ENCODE results near the gene NUP62CL.

DNA sequence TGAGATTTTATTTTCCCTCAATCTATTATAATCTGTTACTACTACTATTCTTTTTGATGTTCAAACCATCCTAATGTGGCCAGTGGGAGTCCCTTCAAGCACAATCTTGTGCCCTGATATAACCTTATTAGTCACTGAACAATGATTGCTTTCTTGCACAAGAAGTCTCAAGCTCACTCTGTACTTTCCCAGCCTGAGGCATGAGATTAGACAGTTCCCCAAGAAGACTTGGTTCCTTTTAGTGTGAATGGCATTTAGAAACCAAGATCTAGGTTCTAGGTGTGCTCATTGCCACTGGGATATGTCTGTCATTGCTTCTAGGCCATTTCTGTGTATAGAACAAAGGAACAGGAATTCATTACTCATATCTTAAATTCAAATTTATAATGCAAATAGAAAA lies 59.6 kb downstream of the NUP62CL start:
- TF ChIP-seq EZH2 (IDR thresholded peaks at IDR 0.05) (no peak), POLR2AphosphoS5 (IDR thresholded peaks at IDR 0.05; ENCODE audit: borderline replicate concordance, low read depth, low read length) (no peak)

Data from SK-N-MC (cell line).